Measurements from ENCODE around the gene JAK3.

JAK3 gene

GRCh38 chr19:17877696-17878095 lies 29.9 kb upstream of the JAK3 start:
- ATAC-seq, result no peak
- no peak for TF ChIP-seq GLIS3 (CRISPR knock-in tag; IDR thresholded peaks at IDR 0.05)
- TF ChIP-seq ISL1 (CRISPR knock-in tag; IDR thresholded peaks at IDR 0.05), result no peak
- TF ChIP-seq PPARA (CRISPR knock-in tag; IDR thresholded peaks at IDR 0.05; ENCODE audit: borderline replicate concordance), result no peak
- TF ChIP-seq PATZ1 (CRISPR knock-in tag; IDR thresholded peaks at IDR 0.05; ENCODE audit: borderline replicate concordance), result no peak
- TF ChIP-seq TOX (CRISPR knock-in tag; IDR thresholded peaks at IDR 0.05; ENCODE audit: borderline replicate concordance), result no peak
- TF ChIP-seq TSHZ2 (CRISPR knock-in tag; IDR thresholded peaks at IDR 0.05), result no peak
- no peak for TF ChIP-seq ZC3H10 (CRISPR knock-in tag; IDR thresholded peaks at IDR 0.05)
- TF ChIP-seq ZNF565 (CRISPR knock-in tag; conservative IDR thresholded peaks at IDR 0.05; ENCODE audit: low read depth), result no peak
- no peak for TF ChIP-seq ZFP3 (CRISPR knock-in tag; IDR thresholded peaks at IDR 0.05)
- TF ChIP-seq ZNF8 (CRISPR knock-in tag; IDR thresholded peaks at IDR 0.05), result no peak
- TF ChIP-seq ARNTL (CRISPR knock-in tag; IDR thresholded peaks at IDR 0.05; ENCODE audit: borderline replicate concordance, low read depth), result no peak
- no peak for TF ChIP-seq ESRRG (CRISPR knock-in tag; IDR thresholded peaks at IDR 0.05)
- TF ChIP-seq BACH2 (CRISPR knock-in tag; IDR thresholded peaks at IDR 0.05; ENCODE audit: borderline replicate concordance), result no peak
- no peak for TF ChIP-seq CSDC2 (CRISPR knock-in tag; IDR thresholded peaks at IDR 0.05)
- no peak for TF ChIP-seq ZFP30 (CRISPR knock-in tag; IDR thresholded peaks at IDR 0.05)
- TF ChIP-seq CSRNP3 (CRISPR knock-in tag; IDR thresholded peaks at IDR 0.05), result no peak
- TF ChIP-seq CREB5 (CRISPR knock-in tag; IDR thresholded peaks at IDR 0.05; ENCODE audit: low read depth), result no peak
- TF ChIP-seq ZNF70 (CRISPR knock-in tag; IDR thresholded peaks at IDR 0.05), result no peak
- TF ChIP-seq RARB (CRISPR knock-in tag; IDR thresholded peaks at IDR 0.05), result no peak

- TF ChIP-seq TCF4 (CRISPR knock-in tag; IDR thresholded peaks at IDR 0.05; ENCODE audit: borderline replicate concordance), result no peak
- TF ChIP-seq PPARA (CRISPR knock-in tag; IDR thresholded peaks at IDR 0.05; ENCODE audit: borderline replicate concordance), result no peak
- TF ChIP-seq ZFP30 (CRISPR knock-in tag; IDR thresholded peaks at IDR 0.05), result no peak
- TF ChIP-seq ZNF70 (CRISPR knock-in tag; IDR thresholded peaks at IDR 0.05), result no peak
- no peak for TF ChIP-seq BACH2 (CRISPR knock-in tag; IDR thresholded peaks at IDR 0.05; ENCODE audit: borderline replicate concordance)
- TF ChIP-seq ZC3H10 (CRISPR knock-in tag; IDR thresholded peaks at IDR 0.05), result no peak
- no peak for TF ChIP-seq CREB5 (CRISPR knock-in tag; IDR thresholded peaks at IDR 0.05; ENCODE audit: low read depth)
- TF ChIP-seq POU6F1 (CRISPR knock-in tag; IDR thresholded peaks at IDR 0.05; ENCODE audit: borderline replicate concordance, low read depth), result no peak
- TF ChIP-seq ZNF8 (CRISPR knock-in tag; IDR thresholded peaks at IDR 0.05), result no peak
- TF ChIP-seq ARNTL (CRISPR knock-in tag; IDR thresholded peaks at IDR 0.05; ENCODE audit: borderline replicate concordance, low read depth), result no peak
- TF ChIP-seq OSR1 (CRISPR knock-in tag; IDR thresholded peaks at IDR 0.05), result no peak
- TF ChIP-seq TOX (CRISPR knock-in tag; IDR thresholded peaks at IDR 0.05; ENCODE audit: borderline replicate concordance), result no peak
- no peak for TF ChIP-seq SNAI2 (CRISPR knock-in tag; IDR thresholded peaks at IDR 0.05)
- TF ChIP-seq RARB (CRISPR knock-in tag; IDR thresholded peaks at IDR 0.05), result no peak
- TF ChIP-seq CSDC2 (CRISPR knock-in tag; IDR thresholded peaks at IDR 0.05), result no peak
- no peak for TF ChIP-seq GLIS3 (CRISPR knock-in tag; IDR thresholded peaks at IDR 0.05)
- ATAC-seq, result no peak
Observed at GRCh38 chr19:17874758-17875135, 27.0 kb upstream of the JAK3 start.

All from SK-N-SH treated with all-trans-retinoic acid at 6 μM for 48 hours (cell line).